GM21723 (cell line): ENCODE measurements around the gene ELP1.

Experiments used
- ATAC-seq: cut with Tn5 transposase; IDR thresholded peaks from one replicate; pipeline ENCODE4 v1.9.1; 2021; ENCODE audit warnings: mild to moderate bottlenecking, moderate library complexity; ENCODE audit not compliant: unreplicated experiment

The ELP1 gene

GRCh38 chr9:108823829-108824228 lies 110.1 kb downstream of the ELP1 start:
- ATAC-seq: no peak
